CD4-positive, alpha-beta T cell treated with Interleukin-21 for 1 hour (primary cell): Measurements from ENCODE around the gene FLT3.
"Not testable (repeated sequence)": the region's sequence is repeated elsewhere in the genome, so short reads cannot be mapped to it uniquely, and the experiment has no call there.

ENCODE experiments used
- DNase-seq: peaks from one replicate; pipeline ENCODE4 v3.0.0-alpha.2; 2020

FLT3 gene

GRCh38 chr13:28100150-28101121, at the start of gene FLT3:
FLT3 (minus strand) TSS chr13:28100576; CDS start chr13:28100510, 66 bp downstream.
- peak; percentile 34 for DNase-seq

GRCh38 chr13:28147495-28147894, 47.1 kb upstream of the FLT3 start:
- DNase-seq: no peak

- no peak for DNase-seq
Measured at GRCh38 chr13:28145049-28145448, 44.7 kb upstream of the FLT3 start.

GRCh38 chr13:28141542-28141941, 41.2 kb upstream of the FLT3 start:
- not testable (repeated sequence) for DNase-seq

GRCh38 chr13:28140433-28141125, 40.2 kb upstream of the FLT3 start:
- DNase-seq: no peak

GRCh38 chr13:28138756-28139470, 38.5 kb upstream of the FLT3 start:
- DNase-seq: peak; percentile 92

- DNase-seq: peak; percentile 94
Measured at GRCh38 chr13:28138012-28138755, 37.8 kb upstream of the FLT3 start, which contains the start of gene PAN3. PAN3 (plus strand) TSS chr13:28138545; CDS start chr13:28138658, 113 bp downstream.

GRCh38 chr13:28137596-28137995, 37.2 kb upstream of the FLT3 start:
- DNase-seq: no peak

GRCh38 chr13:28136916-28137315, 36.5 kb upstream of the FLT3 start:
- DNase-seq: peak; percentile 26

GRCh38 chr13:28131646-28132045, 31.3 kb upstream of the FLT3 start:
- DNase-seq: no peak

- no peak for DNase-seq
Measured at GRCh38 chr13:28129911-28130693, 29.7 kb upstream of the FLT3 start.

- no peak for DNase-seq
Measured at GRCh38 chr13:28128926-28129325, 28.6 kb upstream of the FLT3 start.

- no peak for DNase-seq
Measured at GRCh38 chr13:28128030-28128429, 27.7 kb upstream of the FLT3 start.

- DNase-seq: no peak
Measured at GRCh38 chr13:28121224-28121623, 20.8 kb upstream of the FLT3 start.

GRCh38 chr13:28120317-28120716, 19.9 kb upstream of the FLT3 start:
- no peak for DNase-seq

GRCh38 chr13:28117689-28118377, 17.5 kb upstream of the FLT3 start:
- DNase-seq: no peak

GRCh38 chr13:28116736-28117135, 16.4 kb upstream of the FLT3 start:
- no peak for DNase-seq

GRCh38 chr13:28110414-28110813, 10.0 kb upstream of the FLT3 start:
- DNase-seq: no peak

- DNase-seq: no peak
Measured at GRCh38 chr13:28106976-28107375, 6.6 kb upstream of the FLT3 start.

GRCh38 chr13:28101886-28102285, 1.5 kb upstream of the FLT3 start:
- DNase-seq: not testable (repeated sequence)
